K562 (cell line): ENCODE results near the gene PCBP2. TPM values are rescaled to one million over a fixed set of nuclear protein-coding genes. Genes with fewer than 3 reads are reported as not detected.

Experiments
- ADNP ChIP-seq: fragments of 200-800 bp; sonication (Bioruptor generic); IDR thresholded peaks from 2 replicates; pipeline ENCODE4 v1.6.1; 2016; ENCODE audit warnings: missing genetic modification characterization, missing compliant biosample characterization
- AFF1 ChIP-seq, 2 experiments: fragments of 450-650 bp; IDR thresholded peaks; 2 replicates each; pipeline ENCODE4 v1.6.1; 2018; ENCODE audit warnings: mild to moderate bottlenecking in 2 of 2, low read depth in 1 of 2; ENCODE audit not compliant: partially characterized antibody in 2 of 2
- CAMTA2 ChIP-seq: fragments of 250-450 bp; sonication (Bioruptor Pico); conservative IDR thresholded peaks from 2 replicates; pipeline ENCODE4 v1.5.1; 2022
- ETV1 ChIP-seq: fragments of 450-650 bp; conservative IDR thresholded peaks from 2 replicates; pipeline ENCODE4 v1.6.1; 2016; ENCODE audit warnings: missing genetic modification characterization, control low read depth, low read depth, missing compliant biosample characterization
- EWSR1 ChIP-seq: fragments of 450-650 bp; IDR thresholded peaks from 2 replicates; pipeline ENCODE4 v1.6.1; 2018; ENCODE audit warnings: borderline replicate concordance, mild to moderate bottlenecking, low read depth, moderate library complexity; ENCODE audit not compliant: partially characterized antibody
- MXD1 ChIP-seq: fragments of 250-450 bp; sonication (Bioruptor Pico); IDR thresholded peaks from 2 replicates; pipeline ENCODE4 v1.8.0; 2021; ENCODE audit warnings: borderline replicate concordance, mild to moderate bottlenecking, moderate library complexity; ENCODE audit not compliant: poor library complexity, severe bottlenecking
- PKNOX1 ChIP-seq: fragments of 450-650 bp; IDR thresholded peaks from 2 replicates; pipeline ENCODE4 v1.6.1; 2016
- SIN3B ChIP-seq: fragments of 450-650 bp; IDR thresholded peaks from 2 replicates; pipeline ENCODE4 v1.6.1; 2017; ENCODE audit warnings: low read depth, mild to moderate bottlenecking, moderate library complexity
- SMARCE1 ChIP-seq: fragments of 450-650 bp; IDR thresholded peaks from 2 replicates; pipeline ENCODE4 v1.7.1; 2016; ENCODE audit warnings: mild to moderate bottlenecking
- SNAPC5 ChIP-seq: fragments of 250-450 bp; sonication (Bioruptor Pico); IDR thresholded peaks from 2 replicates; pipeline ENCODE4 v1.8.0; 2021; ENCODE audit warnings: moderate library complexity, mild to moderate bottlenecking, inconsistent platforms
- SP1 ChIP-seq: sonication (generic); formaldehyde crosslinking; IDR thresholded peaks from 2 replicates; pipeline ENCODE4 v1.8.1; 2022; ENCODE audit warnings: mild to moderate bottlenecking, missing genetic modification reagents
- STAT6 ChIP-seq: sonication (generic); formaldehyde crosslinking; IDR thresholded peaks from 2 replicates; pipeline ENCODE4 v1.8.1; 2023; ENCODE audit warnings: mild to moderate bottlenecking, missing genetic modification reagents
- TCF7 ChIP-seq: sonication (generic); IDR thresholded peaks from 2 replicates; pipeline ENCODE4 v1.6.1; 2016; ENCODE audit warnings: antibody characterized with exemption, borderline replicate concordance
- USF1 ChIP-seq: sonication (generic); formaldehyde crosslinking; IDR thresholded peaks from 2 replicates; pipeline ENCODE4 v1.9.0; 2022; ENCODE audit warnings: mild to moderate bottlenecking, missing genetic modification reagents
- ZNF740 ChIP-seq, 3 experiments: fragments of 200-800 bp in 1 of 3; sonication (Bioruptor generic) in 1 of 3; sonication (generic) in 1 of 3; formaldehyde crosslinking in 1 of 3; IDR thresholded peaks; 2 replicates each; pipeline versions ENCODE4 v1.6.1 to v1.8.0; 2016 to 2022; ENCODE audit warnings: mild to moderate bottlenecking in 2 of 3, missing compliant biosample characterization in 2 of 3, missing genetic modification characterization in 2 of 3, missing genetic modification reagents in 1 of 3
- polyA plus RNA-seq, 8 experiments: library from polyadenylated mRNA; depleted of rRNA in 4 of 8; stranded (reverse) in 5 of 8; unstranded in 3 of 8; fragments of >200 nt; fragmentation: Nextera tagmentation in 2 of 8; fragmentation: Illumina TruSeq in 1 of 8; extraction: Ambion mirVana in 2 of 8; extraction: Trizol in 1 of 8; gene quantifications; 2 replicates each; pipeline versions ENCODE4 v1.2.1 to v1.2.3, GENCODE V29; 2011 to 2014; ENCODE audit warnings: inconsistent platforms in 1 of 8, missing spikeins in 1 of 8
- total RNA-seq, 7 experiments: library from RNA; depleted of rRNA in 6 of 7; stranded (reverse); fragments of >200 nt in 6 of 7; fragmentation: Illumina TruSeq in 2 of 7; extraction: Trizol in 2 of 7; gene quantifications; 2 replicates each; pipeline versions ENCODE4 v1.2.1 to v1.2.3, GENCODE V29; 2011 to 2021; ENCODE audit warnings: low replicate concordance in 1 of 7

The PCBP2 gene
- total and polyA plus RNA-seq, 9 of the 15 experiments (the other 6 are each of a cell fraction or from before 2014, with no cell fraction given) = 137 to 831 (median 328) TPM

- TF ChIP-seq MXD1 (CRISPR knock-in tag) (no peak), SMARCE1 (no peak), SNAPC5 (no peak), EWSR1 (no peak), AFF1 (IDR thresholded peaks at IDR 0.05; ENCODE audit: low read depth in 1 of 2, partially characterized antibody in 2 of 2) (no peak), TCF7 (no peak), STAT6 (CRISPR knock-in tag) (no peak), PKNOX1 (no peak), CAMTA2 (CRISPR knock-in tag) (no peak), USF1 (CRISPR knock-in tag) (no peak; the same call in 1 of the 2 replicates), ZNF740 (CRISPR knock-in tag; IDR thresholded peaks at IDR 0.05) (no peak), ZNF740 (tag; IDR thresholded peaks at IDR 0.05) (peak in 1 of 2 experiments; percentile 74; a peak in 1 of 4 replicates), ETV1 (peak; percentile 49), SP1 (no peak), ADNP (no peak), SIN3B (no peak)
These were observed 47.6 kb downstream of the PCBP2 start, which contains the start of gene MAP3K12 (continued) for GRCh38 chr12:53499266-53500141.
